Activated T-cell treated with anti-CD3 and anti-CD28 coated beads, Interleukin-2, amount 50 U/mL, for 72 hours (primary cell): ENCODE measurements around the gene AASDH. TPM values are rescaled to one million over a fixed set of nuclear protein-coding genes. Genes with fewer than 3 reads are reported as not detected.
"Not testable (repeated sequence)": the region's sequence is repeated elsewhere in the genome, so short reads cannot be mapped to it uniquely, and the experiment has no call there.

ENCODE experiments used
- ATAC-seq, 2 donors: fragments of 150-1000 bp; cut with Tn5 transposase; replicated peaks in 1 of 2; 2 replicates each; pipeline ENCODE4 v1.10.0; 2021; ENCODE audit warnings: moderate library complexity in 2 of 2, mild to moderate bottlenecking in 1 of 2
- DNase-seq, 2 donors: peaks; one replicate each; pipeline ENCODE4 v3.0.0; 2021 to 2022; ENCODE audit warnings: mixed read lengths in 1 of 2
- H3K27ac Mint-ChIP-seq: one replicate; pipeline ENCODE4 v1.8.0; 2022; ENCODE audit warnings: mild to moderate bottlenecking, moderate library complexity, mixed read lengths
- H3K27me3 Mint-ChIP-seq: one replicate; pipeline ENCODE4 v1.8.0; 2022; ENCODE audit warnings: low read depth, mixed read lengths
- H3K36me3 Mint-ChIP-seq, 2 donors: one replicate each; pipeline ENCODE4 v1.8.0; 2022; ENCODE audit warnings: mixed read lengths in 2 of 2, mild to moderate bottlenecking in 1 of 2; ENCODE audit not compliant: insufficient read depth in 2 of 2
- H3K4me1 Mint-ChIP-seq: one replicate; pipeline ENCODE4 v1.8.0; 2022; ENCODE audit warnings: low read depth, mixed read lengths
- H3K4me3 Mint-ChIP-seq, 2 donors: one replicate each; pipeline ENCODE4 v1.8.0; 2022; ENCODE audit warnings: mild to moderate bottlenecking in 2 of 2, mixed read lengths in 2 of 2, moderate library complexity in 2 of 2
- H3K9me3 Mint-ChIP-seq, 2 donors: one replicate each; pipeline ENCODE4 v1.8.0; 2022; ENCODE audit warnings: mixed read lengths in 2 of 2
- total RNA-seq, 2 donors: library from RNA; stranded (reverse); gene quantifications; one replicate each; pipeline ENCODE4 v1.2.3, GENCODE V29; 2022

Gene AASDH
- total RNA-seq, 2 donors from 2014 or later: 17.6 to 18.4 TPM

GRCh38 chr4:56372774-56373173, 14.5 kb downstream of the AASDH start:
- ATAC-seq (no peak), DNase-seq (no peak)
- Mint-ChIP-seq H3K27ac (no peak overlapping the region), H3K4me1 (no peaks in the 10 kb centered on the region), H3K36me3 (peaks cover 5 to 15% of the 10 kb centered on the region in 2 donors), H3K4me3 (no peak overlapping the region), H3K9me3 (no peaks in the 10 kb centered on the region), H3K27me3 (no peaks in the 10 kb centered on the region)

GRCh38 chr4:56371426-56372220, 15.7 kb downstream of the AASDH start:
- H3K4me3 Mint-ChIP-seq: no peak overlapping the region
- H3K27me3 Mint-ChIP-seq: no peaks in the 10 kb centered on the region
- peaks cover 2 to 10% of the 10 kb centered on the region in 2 donors for H3K36me3 Mint-ChIP-seq
- ATAC-seq (no peak), DNase-seq (no peak)
- H3K4me1 Mint-ChIP-seq: no peaks in the 10 kb centered on the region
- H3K9me3 Mint-ChIP-seq: no peaks in the 10 kb centered on the region
- H3K27ac Mint-ChIP-seq: no peak overlapping the region

GRCh38 chr4:56370377-56370776, 16.9 kb downstream of the AASDH start:
- Mint-ChIP-seq H3K9me3 (no peaks in the 10 kb centered on the region), H3K27me3 (no peaks in the 10 kb centered on the region), H3K4me1 (no peaks in the 10 kb centered on the region), H3K36me3 (peaks cover 2 to 13% of the 10 kb centered on the region in 2 donors), H3K27ac (no peak overlapping the region), H3K4me3 (no peak overlapping the region)
- DNase-seq (no peak), ATAC-seq (no peak)

- not testable (repeated sequence) for ATAC-seq, DNase-seq, H3K27me3 Mint-ChIP-seq, H3K4me3 Mint-ChIP-seq, H3K27ac Mint-ChIP-seq, H3K9me3 Mint-ChIP-seq, H3K4me1 Mint-ChIP-seq
- peaks cover 2 to 22% of the 10 kb centered on the region in 2 donors for H3K36me3 Mint-ChIP-seq
Measured at GRCh38 chr4:56362981-56363380, 24.3 kb downstream of the AASDH start.

- DNase-seq: no peak
- Mint-ChIP-seq H3K9me3 (peaks cover 2% of the 10 kb centered on the region in 2 donors), H3K4me3 (no peak overlapping the region), H3K4me1 (no peaks in the 10 kb centered on the region), H3K27ac (no peak overlapping the region), H3K36me3 (peaks cover 4 to 18% of the 10 kb centered on the region in 2 donors), H3K27me3 (no peaks in the 10 kb centered on the region)
- ATAC-seq: no peak
Measured at GRCh38 chr4:56360071-56360470, 27.2 kb downstream of the AASDH start.

GRCh38 chr4:56356650-56357049, 30.6 kb downstream of the AASDH start:
- ATAC-seq (no peak), DNase-seq (no peak)
- H3K4me1 Mint-ChIP-seq: no peaks in the 10 kb centered on the region
- H3K27ac Mint-ChIP-seq: no peak overlapping the region
- no peak overlapping the region for H3K4me3 Mint-ChIP-seq
- H3K27me3 Mint-ChIP-seq: no peaks in the 10 kb centered on the region
- H3K9me3 Mint-ChIP-seq: no peaks in the 10 kb centered on the region
- peaks cover 2% of the 10 kb centered on the region in 2 donors for H3K36me3 Mint-ChIP-seq

- Mint-ChIP-seq H3K4me3 (no peak overlapping the region), H3K4me1 (no peaks in the 10 kb centered on the region), H3K36me3 (peaks cover 2 to 4% of the 10 kb centered on the region in 2 donors), H3K9me3 (no peaks in the 10 kb centered on the region), H3K27ac (no peak overlapping the region), H3K27me3 (no peaks in the 10 kb centered on the region)
- DNase-seq: no peak
- ATAC-seq: no peak
Measured at GRCh38 chr4:56348576-56348975, 38.7 kb downstream of the AASDH start.

GRCh38 chr4:56345458-56345857, 41.8 kb downstream of the AASDH start:
- H3K4me1 Mint-ChIP-seq: no peaks in the 10 kb centered on the region
- peaks cover 2 to 4% of the 10 kb centered on the region in 2 donors for H3K36me3 Mint-ChIP-seq
- H3K9me3 Mint-ChIP-seq: no peaks in the 10 kb centered on the region
- H3K4me3 Mint-ChIP-seq: no peak overlapping the region
- H3K27me3 Mint-ChIP-seq: no peaks in the 10 kb centered on the region
- no peak overlapping the region for H3K27ac Mint-ChIP-seq
- ATAC-seq (no peak), DNase-seq (no peak)

- Mint-ChIP-seq H3K4me3 (no peak overlapping the region), H3K27me3 (no peaks in the 10 kb centered on the region), H3K4me1 (no peaks in the 10 kb centered on the region), H3K36me3 (peaks cover 0 to 5% of the 10 kb centered on the region in 2 donors), H3K9me3 (no peaks in the 10 kb centered on the region), H3K27ac (no peak overlapping the region)
- ATAC-seq: no peak
- DNase-seq: no peak
Measured at GRCh38 chr4:56342746-56343145, 44.5 kb downstream of the AASDH start.

- ATAC-seq (no peak), DNase-seq (no peak)
- Mint-ChIP-seq H3K36me3 (no peaks in the 10 kb centered on the region), H3K27ac (no peak overlapping the region), H3K9me3 (peaks cover 2 to 3% of the 10 kb centered on the region in 2 donors), H3K4me1 (no peaks in the 10 kb centered on the region), H3K4me3 (no peak overlapping the region), H3K27me3 (no peaks in the 10 kb centered on the region)
Measured at GRCh38 chr4:56330691-56331090, 56.6 kb downstream of the AASDH start.

- DNase-seq (no peak), ATAC-seq (no peak)
- H3K27ac Mint-ChIP-seq: no peak overlapping the region
- H3K27me3 Mint-ChIP-seq: no peaks in the 10 kb centered on the region
- no peaks in the 10 kb centered on the region for H3K36me3 Mint-ChIP-seq
- no peaks in the 10 kb centered on the region for H3K4me1 Mint-ChIP-seq
- H3K4me3 Mint-ChIP-seq: no peak overlapping the region
- no peaks in the 10 kb centered on the region for H3K9me3 Mint-ChIP-seq
Measured at GRCh38 chr4:56326363-56326762, 60.9 kb downstream of the AASDH start.

GRCh38 chr4:56324011-56324610, 63.2 kb downstream of the AASDH start:
- Mint-ChIP-seq H3K36me3 (no peaks in the 10 kb centered on the region), H3K27ac (no peak overlapping the region), H3K27me3 (no peaks in the 10 kb centered on the region), H3K9me3 (no peaks in the 10 kb centered on the region), H3K4me3 (no peak overlapping the region), H3K4me1 (no peaks in the 10 kb centered on the region)
- ATAC-seq (no peak), DNase-seq (no peak)

GRCh38 chr4:56323327-56323726, 64.0 kb downstream of the AASDH start:
- no peaks in the 10 kb centered on the region for H3K9me3 Mint-ChIP-seq
- no peak for DNase-seq
- no peak overlapping the region for H3K27ac Mint-ChIP-seq
- H3K27me3 Mint-ChIP-seq: no peaks in the 10 kb centered on the region
- no peaks in the 10 kb centered on the region for H3K4me1 Mint-ChIP-seq
- no peak for ATAC-seq
- H3K4me3 Mint-ChIP-seq: no peak overlapping the region
- no peaks in the 10 kb centered on the region for H3K36me3 Mint-ChIP-seq

- Mint-ChIP-seq H3K4me3 (no peak overlapping the region), H3K27ac (no peak overlapping the region), H3K36me3 (no peaks in the 10 kb centered on the region), H3K27me3 (no peaks in the 10 kb centered on the region), H3K9me3 (no peaks in the 10 kb centered on the region), H3K4me1 (no peaks in the 10 kb centered on the region)
- ATAC-seq (no peak), DNase-seq (no peak)
Measured at GRCh38 chr4:56321251-56321650, 66.0 kb downstream of the AASDH start.
